Hepatocyte (in vitro differentiated cells): ENCODE data around the gene HOXD1. TPM values are rescaled to one million over a fixed set of nuclear protein-coding genes. Genes with fewer than 3 reads are reported as not detected.
A peak's percentile ranks its signal among the peaks of the same experiment; 100 is the strongest.

Experiments
- DNase-seq: peaks from one replicate; pipeline ENCODE4 v3.0.0-alpha.2; 2016; ENCODE audit warnings: low spot score
- H2AFZ ChIP-seq: fragments of 200-600 bp; sonication (generic); 2 replicates; pipeline ENCODE4 v1.6.0; 2016; ENCODE audit warnings: antibody characterized with exemption, mild to moderate bottlenecking
- H3K27ac ChIP-seq: fragments of 200-600 bp; sonication (generic); 2 replicates; pipeline ENCODE4 v1.5.1; 2016; ENCODE audit warnings: mild to moderate bottlenecking
- H3K27me3 ChIP-seq: fragments of 200-600 bp; sonication (generic); 2 replicates; pipeline ENCODE4 v1.6.1; 2016
- H3K36me3 ChIP-seq: fragments of 200-600 bp; sonication (generic); replicated peaks from 2 replicates; pipeline ENCODE4 v1.5.1; 2016; ENCODE audit warnings: low read depth; ENCODE audit not compliant: insufficient read depth
- H3K4me1 ChIP-seq: fragments of 200-600 bp; sonication (generic); 2 replicates; pipeline ENCODE4 v1.5.1; 2016; ENCODE audit warnings: mild to moderate bottlenecking, moderate library complexity; ENCODE audit not compliant: insufficient read depth
- H3K4me2 ChIP-seq: fragments of 200-600 bp; sonication (generic); 2 replicates; pipeline ENCODE4 v1.6.0; 2016
- H3K4me3 ChIP-seq: fragments of 200-600 bp; sonication (generic); 2 replicates; pipeline ENCODE4 v1.5.1; 2016; ENCODE audit warnings: mild to moderate bottlenecking
- H3K79me2 ChIP-seq: fragments of 200-600 bp; sonication (generic); 2 replicates; pipeline ENCODE4 v1.6.0; 2017; ENCODE audit warnings: mild to moderate bottlenecking
- H3K9me2 ChIP-seq: fragments of 200-600 bp; sonication (generic); replicated peaks from 2 replicates; pipeline ENCODE4 v1.6.0; 2017; ENCODE audit warnings: mild to moderate bottlenecking; ENCODE audit not compliant: insufficient read depth
- H3K9me3 ChIP-seq: fragments of 200-600 bp; sonication (generic); 2 replicates; pipeline ENCODE4 v1.5.1; 2016; ENCODE audit warnings: low read depth, mild to moderate bottlenecking
- H4K20me1 ChIP-seq: fragments of 200-600 bp; sonication (generic); 2 replicates; pipeline ENCODE4 v1.6.0; 2016; ENCODE audit warnings: mild to moderate bottlenecking; ENCODE audit not compliant: insufficient read depth, poor library complexity, severe bottlenecking
- EZH2 ChIP-seq: fragments of 200-600 bp; sonication (generic); IDR thresholded peaks from 2 replicates; pipeline ENCODE4 v1.6.1; 2016; ENCODE audit warnings: antibody characterized with exemption, mild to moderate bottlenecking, borderline replicate concordance
- EZH2phosphoT487 ChIP-seq: fragments of 200-600 bp; sonication (generic); IDR thresholded peaks from one replicate; pipeline ENCODE4 v1.6.1; 2018; ENCODE audit warnings: antibody characterized with exemption, mild to moderate bottlenecking, low read depth, moderate library complexity; ENCODE audit not compliant: unreplicated experiment, severe bottlenecking
- WGBS: methylation state at CpG from one replicate; pipeline ENCODE4 v1.1.6; 2016; ENCODE audit warnings: low lambda C conversion rate; ENCODE audit errors: missing lambda C conversion rate; 5-methylcytosine and 5-hydroxymethylcytosine counted together
- polyA plus RNA-seq: library from polyadenylated mRNA; unstranded; fragments of >200 nt; fragmentation: Nextera tagmentation; extraction: Ambion mirVana; gene quantifications from 2 replicates; pipeline ENCODE4 v1.2.1, GENCODE V29; 2016
- total RNA-seq: library from RNA; depleted of rRNA; stranded (reverse); fragments of >200 nt; gene quantifications from 2 replicates; pipeline ENCODE4 v1.2.3, GENCODE V29; 2014
- TF ChIP-seq, protein P1 (sequence below): fragments of 200-600 bp; sonication (generic); IDR thresholded peaks from 2 replicates; pipeline ENCODE4 v1.5.1; 2016; ENCODE audit warnings: antibody characterized with exemption, mild to moderate bottlenecking; ENCODE audit not compliant: poor library complexity

Gene HOXD1
- total and polyA plus RNA-seq, 2 experiments from 2014 or later = not detected

GRCh38 chr2:176162911-176163671 lies 25.4 kb upstream of the HOXD1 start:
- DNase-seq = no peak
- 3% methylated on average over 29 of the region's 29 CpGs for WGBS

DNA sequence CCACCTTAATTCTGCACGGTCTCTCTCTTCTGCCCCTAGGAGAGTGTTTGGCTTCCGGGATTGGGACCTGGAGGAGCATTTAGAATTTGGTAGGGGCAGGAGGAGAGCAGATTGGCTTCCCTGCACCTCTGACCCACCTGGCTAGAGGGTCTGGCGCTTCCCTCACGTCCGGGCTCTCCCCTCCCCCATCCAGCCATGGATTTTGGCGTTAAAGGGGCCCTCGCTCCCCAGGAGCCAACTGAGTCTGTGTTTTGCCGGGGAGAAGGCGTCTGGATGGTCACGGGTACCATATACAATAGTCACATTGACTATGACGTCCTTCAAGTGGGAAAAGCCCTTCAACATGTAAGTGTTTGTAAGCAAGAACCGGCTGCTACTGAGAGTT lies 24.8 kb upstream of the HOXD1 start:
- Histone ChIP-seq H3K27me3 (peaks cover 100% of the 10 kb centered on the region), H3K4me2 (no peak overlapping the region), H4K20me1 (no peaks in the 10 kb centered on the region), H3K4me3 (no peak overlapping the region), H3K9me2 (no peaks in the 10 kb centered on the region), H3K36me3 (no peaks in the 10 kb centered on the region), H3K4me1 (peaks cover 22% of the 10 kb centered on the region), H3K27ac (no peak overlapping the region), H2AFZ (no peak overlapping the region), H3K79me2 (no peaks in the 10 kb centered on the region), H3K9me3 (no peaks in the 10 kb centered on the region)
- TF ChIP-seq EZH2 (no peak), EZH2phosphoT487 (no peak)
- TF ChIP-seq, protein P1, sequence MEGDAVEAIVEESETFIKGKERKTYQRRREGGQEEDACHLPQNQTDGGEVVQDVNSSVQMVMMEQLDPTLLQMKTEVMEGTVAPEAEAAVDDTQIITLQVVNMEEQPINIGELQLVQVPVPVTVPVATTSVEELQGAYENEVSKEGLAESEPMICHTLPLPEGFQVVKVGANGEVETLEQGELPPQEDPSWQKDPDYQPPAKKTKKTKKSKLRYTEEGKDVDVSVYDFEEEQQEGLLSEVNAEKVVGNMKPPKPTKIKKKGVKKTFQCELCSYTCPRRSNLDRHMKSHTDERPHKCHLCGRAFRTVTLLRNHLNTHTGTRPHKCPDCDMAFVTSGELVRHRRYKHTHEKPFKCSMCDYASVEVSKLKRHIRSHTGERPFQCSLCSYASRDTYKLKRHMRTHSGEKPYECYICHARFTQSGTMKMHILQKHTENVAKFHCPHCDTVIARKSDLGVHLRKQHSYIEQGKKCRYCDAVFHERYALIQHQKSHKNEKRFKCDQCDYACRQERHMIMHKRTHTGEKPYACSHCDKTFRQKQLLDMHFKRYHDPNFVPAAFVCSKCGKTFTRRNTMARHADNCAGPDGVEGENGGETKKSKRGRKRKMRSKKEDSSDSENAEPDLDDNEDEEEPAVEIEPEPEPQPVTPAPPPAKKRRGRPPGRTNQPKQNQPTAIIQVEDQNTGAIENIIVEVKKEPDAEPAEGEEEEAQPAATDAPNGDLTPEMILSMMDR = no peak
- no peak for DNase-seq
- WGBS = 2% methylated on average over 12 of the region's 12 CpGs

More at GRCh38 chr2:176162911-176163671, 25.4 kb upstream of the HOXD1 start:
- Histone ChIP-seq H3K79me2 (no peaks in the 10 kb centered on the region), H3K27me3 (peaks cover 100% of the 10 kb centered on the region), H3K4me2 (peak overlapping the region; percentile 62), H3K27ac (no peak overlapping the region), H3K4me1 (peaks cover 22% of the 10 kb centered on the region), H3K4me3 (no peak overlapping the region), H3K9me2 (no peaks in the 10 kb centered on the region), H3K36me3 (no peaks in the 10 kb centered on the region), H2AFZ (no peak overlapping the region), H4K20me1 (no peaks in the 10 kb centered on the region), H3K9me3 (no peaks in the 10 kb centered on the region)
- TF ChIP-seq EZH2 (peak; percentile 48), EZH2phosphoT487 (no peak)
- TF ChIP-seq, protein P1 = no peak

- Histone ChIP-seq H3K79me2 (no peaks in the 10 kb centered on the region), H3K4me2 (peak overlapping the region; percentile 70), H3K4me3 (no peak overlapping the region), H2AFZ (peak overlapping the region; percentile 49), H3K9me3 (no peaks in the 10 kb centered on the region), H4K20me1 (no peaks in the 10 kb centered on the region), H3K4me1 (peaks cover 22% of the 10 kb centered on the region), H3K27ac (no peak overlapping the region), H3K9me2 (no peaks in the 10 kb centered on the region), H3K36me3 (no peaks in the 10 kb centered on the region), H3K27me3 (peaks cover 100% of the 10 kb centered on the region)
- no peak for DNase-seq
- TF ChIP-seq EZH2phosphoT487 (no peak), EZH2 (no peak)
- TF ChIP-seq, protein P1 = no peak
- 25% methylated on average over 13 of the region's 13 CpGs for WGBS
Measured at GRCh38 chr2:176164201-176164600, 24.3 kb upstream of the HOXD1 start.
